ENCODE results near the gene FBLN5. TPM values are rescaled to one million over a fixed set of nuclear protein-coding genes. Genes with fewer than 3 reads are reported as not detected.

Gene FBLN5
- total RNA-seq, 1 experiment from 2014 or later, result 3.3 TPM

DNA sequence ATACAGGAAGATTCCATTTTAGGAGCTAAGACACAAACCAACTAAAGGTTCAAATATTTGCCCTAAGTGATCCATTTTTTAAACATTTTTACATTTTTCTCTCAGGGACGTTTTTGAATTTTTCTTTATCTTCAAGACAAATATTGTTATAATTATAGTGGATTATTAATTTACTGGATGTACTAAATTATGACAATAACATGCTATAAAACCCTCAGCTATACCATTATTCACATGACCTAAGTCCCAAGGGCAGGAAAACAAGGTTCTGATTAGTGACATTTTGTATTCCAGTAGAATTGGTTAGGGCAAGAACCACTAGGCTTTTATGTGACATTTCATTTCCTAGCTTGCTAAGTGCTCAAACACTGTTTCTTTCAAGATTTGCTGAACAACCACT is 16.5 kb upstream of the FBLN5 start:
- Histone ChIP-seq H3K9ac (ENCODE audit: low read length) (no peak overlapping the region), H2AFZ (ENCODE audit: low read depth, low read length, poor library complexity, severe bottlenecking) (no peak overlapping the region), H3K27ac (ENCODE audit: low read depth, low read length) (no peak overlapping the region), H3K9me2 (ENCODE audit: insufficient read depth) (no peaks in the 10 kb centered on the region), H3K79me2 (ENCODE audit: insufficient read depth, low read length) (no peaks in the 10 kb centered on the region), H3K36me3 (ENCODE audit: control insufficient read depth in 1 of 2, insufficient read depth in 2 of 2, low read length in 2 of 2) (peaks cover 0 to 5% of the 10 kb centered on the region in 2 experiments; a peak in 1 of 4 replicates), H3K4me2 (ENCODE audit: low read length) (no peak overlapping the region), H3K27me3 (ENCODE audit: insufficient read depth, low read length) (no peaks in the 10 kb centered on the region), H3K4me3 (replicated peaks in 1 of 2; ENCODE audit: low read depth in 1 of 2, low read length in 2 of 2) (no peak overlapping the region), H3K4me1 (ENCODE audit: control insufficient read depth in 1 of 2, insufficient read depth in 2 of 2, low read length in 2 of 2) (no peaks in the 10 kb centered on the region), H3K9me3 (ENCODE audit: control insufficient read depth in 1 of 2, insufficient read depth in 1 of 2, low read depth in 1 of 2, low read length in 2 of 2) (no peaks in the 10 kb centered on the region), H4K20me1 (ENCODE audit: insufficient read depth) (no peaks in the 10 kb centered on the region)
- TF ChIP-seq EGR1 (IDR thresholded peaks at IDR 0.05; ENCODE audit: low read depth) (no peak), SP1 (IDR thresholded peaks at IDR 0.05; ENCODE audit: low read depth) (no peak), ZFX (IDR thresholded peaks at IDR 0.05) (no peak), SRF (IDR thresholded peaks at IDR 0.05; ENCODE audit: low read depth) (no peak), CEBPB (IDR thresholded peaks at IDR 0.05; ENCODE audit: low read depth) (no peak), POLR2AphosphoS5 (IDR thresholded peaks at IDR 0.05; ENCODE audit: low read depth, low read length) (no peak), SIN3A (IDR thresholded peaks at IDR 0.05; ENCODE audit: low read depth) (no peak), CBX3 (IDR thresholded peaks at IDR 0.05; ENCODE audit: low read depth) (no peak), EZH2 (IDR thresholded peaks at IDR 0.05) (no peak), YY1 (IDR thresholded peaks at IDR 0.05; ENCODE audit: extremely low read depth, insufficient replicate concordance, low read depth, low read length) (no peak)
- TF ChIP-seq, protein P1, sequence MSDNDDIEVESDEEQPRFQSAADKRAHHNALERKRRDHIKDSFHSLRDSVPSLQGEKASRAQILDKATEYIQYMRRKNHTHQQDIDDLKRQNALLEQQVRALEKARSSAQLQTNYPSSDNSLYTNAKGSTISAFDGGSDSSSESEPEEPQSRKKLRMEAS (IDR thresholded peaks at IDR 0.05), result no peak
- TF ChIP-seq, protein P2, sequence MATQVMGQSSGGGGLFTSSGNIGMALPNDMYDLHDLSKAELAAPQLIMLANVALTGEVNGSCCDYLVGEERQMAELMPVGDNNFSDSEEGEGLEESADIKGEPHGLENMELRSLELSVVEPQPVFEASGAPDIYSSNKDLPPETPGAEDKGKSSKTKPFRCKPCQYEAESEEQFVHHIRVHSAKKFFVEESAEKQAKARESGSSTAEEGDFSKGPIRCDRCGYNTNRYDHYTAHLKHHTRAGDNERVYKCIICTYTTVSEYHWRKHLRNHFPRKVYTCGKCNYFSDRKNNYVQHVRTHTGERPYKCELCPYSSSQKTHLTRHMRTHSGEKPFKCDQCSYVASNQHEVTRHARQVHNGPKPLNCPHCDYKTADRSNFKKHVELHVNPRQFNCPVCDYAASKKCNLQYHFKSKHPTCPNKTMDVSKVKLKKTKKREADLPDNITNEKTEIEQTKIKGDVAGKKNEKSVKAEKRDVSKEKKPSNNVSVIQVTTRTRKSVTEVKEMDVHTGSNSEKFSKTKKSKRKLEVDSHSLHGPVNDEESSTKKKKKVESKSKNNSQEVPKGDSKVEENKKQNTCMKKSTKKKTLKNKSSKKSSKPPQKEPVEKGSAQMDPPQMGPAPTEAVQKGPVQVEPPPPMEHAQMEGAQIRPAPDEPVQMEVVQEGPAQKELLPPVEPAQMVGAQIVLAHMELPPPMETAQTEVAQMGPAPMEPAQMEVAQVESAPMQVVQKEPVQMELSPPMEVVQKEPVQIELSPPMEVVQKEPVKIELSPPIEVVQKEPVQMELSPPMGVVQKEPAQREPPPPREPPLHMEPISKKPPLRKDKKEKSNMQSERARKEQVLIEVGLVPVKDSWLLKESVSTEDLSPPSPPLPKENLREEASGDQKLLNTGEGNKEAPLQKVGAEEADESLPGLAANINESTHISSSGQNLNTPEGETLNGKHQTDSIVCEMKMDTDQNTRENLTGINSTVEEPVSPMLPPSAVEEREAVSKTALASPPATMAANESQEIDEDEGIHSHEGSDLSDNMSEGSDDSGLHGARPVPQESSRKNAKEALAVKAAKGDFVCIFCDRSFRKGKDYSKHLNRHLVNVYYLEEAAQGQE (IDR thresholded peaks at IDR 0.05; ENCODE audit: low read depth), result no peak
- TF ChIP-seq, protein P3, sequence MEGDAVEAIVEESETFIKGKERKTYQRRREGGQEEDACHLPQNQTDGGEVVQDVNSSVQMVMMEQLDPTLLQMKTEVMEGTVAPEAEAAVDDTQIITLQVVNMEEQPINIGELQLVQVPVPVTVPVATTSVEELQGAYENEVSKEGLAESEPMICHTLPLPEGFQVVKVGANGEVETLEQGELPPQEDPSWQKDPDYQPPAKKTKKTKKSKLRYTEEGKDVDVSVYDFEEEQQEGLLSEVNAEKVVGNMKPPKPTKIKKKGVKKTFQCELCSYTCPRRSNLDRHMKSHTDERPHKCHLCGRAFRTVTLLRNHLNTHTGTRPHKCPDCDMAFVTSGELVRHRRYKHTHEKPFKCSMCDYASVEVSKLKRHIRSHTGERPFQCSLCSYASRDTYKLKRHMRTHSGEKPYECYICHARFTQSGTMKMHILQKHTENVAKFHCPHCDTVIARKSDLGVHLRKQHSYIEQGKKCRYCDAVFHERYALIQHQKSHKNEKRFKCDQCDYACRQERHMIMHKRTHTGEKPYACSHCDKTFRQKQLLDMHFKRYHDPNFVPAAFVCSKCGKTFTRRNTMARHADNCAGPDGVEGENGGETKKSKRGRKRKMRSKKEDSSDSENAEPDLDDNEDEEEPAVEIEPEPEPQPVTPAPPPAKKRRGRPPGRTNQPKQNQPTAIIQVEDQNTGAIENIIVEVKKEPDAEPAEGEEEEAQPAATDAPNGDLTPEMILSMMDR (IDR thresholded peaks at IDR 0.05 in 2 of 3, conservative IDR thresholded peaks at IDR 0.05 in 1 of 3; ENCODE audit: borderline replicate concordance in 1 of 3, insufficient read depth in 1 of 3, low read depth in 2 of 3, low read length in 2 of 3), result no peak
- ATAC-seq, result no peak
- intact Hi-C loops (cut with micrococcal nuclease), result no loop called here
- RAD21 ChIA-PET (ENCODE audit: low non-redundant PET in 1 of 2, low total read pairs in 2 of 2, uncharacterized antibody in 2 of 2, unreplicated experiment in 2 of 2), result no interaction called here
- CTCF ChIA-PET, result no interaction called here
- no TSS peak for BruUV-seq (replicated peaks)
- no peak for DNase-seq (ENCODE audit: low read depth, low spot score)
- POLR2A ChIA-PET, result no interaction called here
